H1 (cell line): Measurements from ENCODE around the gene NRTN. TPM values are rescaled to one million over a fixed set of nuclear protein-coding genes. Genes with fewer than 3 reads are reported as not detected.

Experiments used
- CTCF ChIA-PET: fragments of 300-600 bp; sonication (Branson Sonifier 250); formaldehyde crosslinking; loops from one replicate; lab custom pipeline; 2021; ENCODE audit not compliant: partially characterized antibody; lab: Charles Lee
- POLR2A ChIA-PET: fragments of 300-600 bp; sonication (Branson Sonifier 250); formaldehyde crosslinking; loops from one replicate; lab custom pipeline; 2021; ENCODE audit warnings: inconsistent platforms; ENCODE audit not compliant: partially characterized antibody; lab: Charles Lee
- DNase-seq, 2 experiments: peaks; one replicate each; pipeline versions ENCODE4 v3.0.0 to v3.0.0-alpha.2; 2010 to 2022; ENCODE audit warnings: low spot score in 2 of 2, low read depth in 1 of 2, mixed read lengths in 1 of 2
- FAIRE-seq: peaks from 2 replicates; lab custom pipeline; 2011; peaks lifted over from hg19 to GRCh38; lab: Jason Lieb, UNC
- H2AFZ ChIP-seq: 2 replicates; pipeline ENCODE4 v1.8.1; 2012; ENCODE audit warnings: low read length, inconsistent platforms
- H2AK5ac ChIP-seq: 2 replicates; pipeline ENCODE4 v1.6.1; 2013; ENCODE audit warnings: low read depth, low read length
- H2BK120ac ChIP-seq: replicated peaks from 2 replicates; pipeline ENCODE3; 2013; ENCODE audit warnings: low read depth, low read length, inconsistent platforms
- H2BK12ac ChIP-seq: 2 replicates; pipeline ENCODE4 v1.6.1; 2013; ENCODE audit warnings: low read depth, low read length
- H2BK15ac ChIP-seq: 2 replicates; pipeline ENCODE4 v1.6.1; 2013; ENCODE audit warnings: low read length
- H2BK20ac ChIP-seq: 2 replicates; pipeline ENCODE4 v1.6.1; 2013; ENCODE audit warnings: low read length
- H2BK5ac ChIP-seq: 2 replicates; pipeline ENCODE4 v1.6.1; 2013; ENCODE audit warnings: low read depth, low read length
- H3K14ac ChIP-seq: 2 replicates; pipeline ENCODE4 v1.6.1; 2013; ENCODE audit warnings: inconsistent platforms; ENCODE audit not compliant: insufficient read length
- H3K18ac ChIP-seq: 2 replicates; pipeline ENCODE4 v1.6.1; 2013; ENCODE audit warnings: low read length; ENCODE audit errors: extremely low read depth
- H3K23ac ChIP-seq: 2 replicates; pipeline ENCODE4 v1.6.1; 2013; ENCODE audit warnings: inconsistent platforms; ENCODE audit not compliant: insufficient read length
- H3K23me2 ChIP-seq: 2 replicates; pipeline ENCODE4 v1.6.1; 2013; ENCODE audit warnings: low read depth, low read length
- H3K27ac ChIP-seq: 2 replicates; pipeline ENCODE4 v1.6.1; 2011; ENCODE audit warnings: low read depth, low read length, inconsistent platforms
- H3K27me3 ChIP-seq, 4 experiments: replicated peaks in 1 of 4; 1 replicate in 1 of 4; 2 replicates in 3 of 4; pipeline versions ENCODE4 v1.6.1 to v1.8.1; 2011 to 2013; ENCODE audit warnings: low read length in 3 of 4, mild to moderate bottlenecking in 3 of 4, inconsistent platforms in 2 of 4, mixed read lengths in 2 of 4, moderate library complexity in 1 of 4; ENCODE audit not compliant: control insufficient read depth in 3 of 4, insufficient read depth in 3 of 4; ENCODE audit errors: extremely low read depth in 1 of 4
- H3K36me3 ChIP-seq, 4 experiments: 2 replicates each; pipeline versions ENCODE4 v1.6.1 to v1.8.1; 2011 to 2013; ENCODE audit warnings: mild to moderate bottlenecking in 4 of 4, low read length in 3 of 4, moderate library complexity in 2 of 4, control low read depth in 1 of 4, inconsistent platforms in 1 of 4; ENCODE audit not compliant: insufficient read depth in 4 of 4, control insufficient read depth in 2 of 4
- H3K4ac ChIP-seq: replicated peaks from 2 replicates; pipeline ENCODE3; 2013; ENCODE audit warnings: low read length, low read depth, mixed read lengths, inconsistent platforms; ENCODE audit not compliant: insufficient read length
- H3K4me1 ChIP-seq, 4 experiments: replicated peaks in 1 of 4; 1 replicate in 1 of 4; 2 replicates in 3 of 4; pipeline versions ENCODE4 v1.6.1 to v1.8.1; 2011 to 2013; ENCODE audit warnings: low read length in 3 of 4, inconsistent platforms in 2 of 4, mixed read lengths in 1 of 4; ENCODE audit not compliant: insufficient read depth in 4 of 4, control insufficient read depth in 3 of 4
- H3K4me2 ChIP-seq, 2 experiments: 2 replicates each; pipeline versions ENCODE4 v1.6.1 to v1.8.1; 2011 to 2013; ENCODE audit warnings: low read depth in 2 of 2, low read length in 2 of 2, control low read depth in 1 of 2, inconsistent platforms in 1 of 2, mild to moderate bottlenecking in 1 of 2; ENCODE audit not compliant: insufficient read depth in 1 of 2
- H3K4me3 ChIP-seq, 4 experiments: fragments of 200-600, 300-600 bp in 1 of 4; sonication (generic), shearing (Covaris generic), sonication (Bioruptor Twin) in 1 of 4; 2 replicates each; pipeline versions ENCODE4 v1.5.1 to v1.8.1; 2011 to 2016; ENCODE audit warnings: low read length in 4 of 4, low read depth in 3 of 4, control low read depth in 2 of 4, inconsistent platforms in 2 of 4, mild to moderate bottlenecking in 2 of 4, mixed read lengths in 1 of 4, moderate library complexity in 1 of 4; ENCODE audit not compliant: insufficient read depth in 2 of 4; ENCODE audit errors: extremely low read depth in 1 of 4
- H3K56ac ChIP-seq: replicated peaks from 2 replicates; pipeline ENCODE3; 2013; ENCODE audit warnings: low read depth, mild to moderate bottlenecking, mixed read lengths, low read length, inconsistent platforms; ENCODE audit not compliant: insufficient read length
- H3K79me1 ChIP-seq: 2 replicates; pipeline ENCODE4 v1.6.1; 2013; ENCODE audit warnings: low read depth, low read length, control low read depth
- H3K79me2 ChIP-seq, 2 experiments: 2 replicates each; pipeline versions ENCODE4 v1.6.1 to v1.8.1; 2012 to 2013; ENCODE audit warnings: low read length in 2 of 2, mild to moderate bottlenecking in 2 of 2, inconsistent platforms in 1 of 2; ENCODE audit not compliant: insufficient read depth in 2 of 2, control insufficient read depth in 1 of 2
- H3K9ac ChIP-seq, 4 experiments: replicated peaks in 1 of 4; 1 replicate in 1 of 4; 2 replicates in 3 of 4; pipeline versions ENCODE4 v1.6.1 to v1.8.1; 2011 to 2013; ENCODE audit warnings: low read depth in 3 of 4, low read length in 3 of 4, control low read depth in 2 of 4, mild to moderate bottlenecking in 2 of 4, moderate library complexity in 2 of 4, inconsistent platforms in 1 of 4; ENCODE audit errors: extremely low read depth in 1 of 4
- H3K9me3 ChIP-seq, 2 experiments: 2 replicates each; pipeline versions ENCODE4 v1.6.1 to v1.8.1; 2012 to 2013; ENCODE audit warnings: mild to moderate bottlenecking in 2 of 2, moderate library complexity in 2 of 2, control low read depth in 1 of 2, inconsistent platforms in 1 of 2, low read depth in 1 of 2, low read length in 1 of 2, mixed read lengths in 1 of 2; ENCODE audit not compliant: insufficient read depth in 2 of 2
- H4K20me1 ChIP-seq, 2 experiments: replicated peaks in 1 of 2; 2 replicates each; pipeline versions ENCODE3 to v1.8.1; 2011 to 2013; ENCODE audit warnings: inconsistent platforms in 2 of 2, low read length in 2 of 2, mild to moderate bottlenecking in 1 of 2; ENCODE audit not compliant: insufficient read depth in 2 of 2, control insufficient read depth in 1 of 2
- H4K5ac ChIP-seq: 2 replicates; pipeline ENCODE4 v1.6.1; 2013; ENCODE audit warnings: low read length, low read depth, mixed read lengths, inconsistent platforms; ENCODE audit not compliant: insufficient read length
- H4K8ac ChIP-seq: 2 replicates; pipeline ENCODE4 v1.8.0; 2013; ENCODE audit warnings: mild to moderate bottlenecking, moderate library complexity, low read length, inconsistent platforms; ENCODE audit not compliant: insufficient read depth; ENCODE audit errors: extremely low read depth
- H4K91ac ChIP-seq: replicated peaks from 2 replicates; pipeline ENCODE3; 2013; ENCODE audit warnings: low read length, mixed read lengths, inconsistent platforms; ENCODE audit not compliant: insufficient read length
- CREB1 ChIP-seq: IDR thresholded peaks from 2 replicates; pipeline ENCODE4 v1.6.1; 2012; ENCODE audit warnings: inconsistent platforms
- RNF2 ChIP-seq: fragments of 200-900, 300-1000 bp; sonication (generic); IDR thresholded peaks from 2 replicates; pipeline ENCODE4 v1.7.1; 2016; ENCODE audit warnings: borderline replicate concordance, low read depth, mild to moderate bottlenecking, antibody characterized with exemption, low read length; ENCODE audit not compliant: poor library complexity, severe bottlenecking; ENCODE audit errors: missing control alignments
- TCF12 ChIP-seq: IDR thresholded peaks from 2 replicates; pipeline ENCODE4 v1.6.1; 2011; ENCODE audit warnings: low read depth, mild to moderate bottlenecking, low read length
- WGBS, 2 experiments: shearing (Covaris generic) in 1 of 2; methylation state at CpG; one replicate each; pipeline versions ENCODE4 v1.1.6 to v1.1.7; 2013 to 2015; ENCODE audit warnings: low lambda C conversion rate in 2 of 2, mixed read lengths in 2 of 2, inconsistent platforms in 1 of 2, low coverage in 1 of 2, missing lambda C conversion rate in 1 of 2; ENCODE audit not compliant: insufficient replicate concordance in 2 of 2, insufficient coverage in 1 of 2, insufficient read length in 1 of 2; ENCODE audit errors: extremely low coverage in 1 of 2, missing lambda C conversion rate in 1 of 2; 5-methylcytosine and 5-hydroxymethylcytosine counted together
- polyA plus RNA-seq, 7 experiments: library from polyadenylated mRNA; depleted of rRNA in 3 of 7; stranded (reverse) in 5 of 7; unstranded in 2 of 7; fragments of >200 nt in 5 of 7; fragments of 200-250 nt in 2 of 7; gene quantifications; 1 replicate in 5 of 7; 2 replicates in 1 of 7; 4 replicates in 1 of 7; pipeline versions ENCODE4 v1.2.1 to v1.2.3, GENCODE V29; 2011 to 2013; ENCODE audit warnings: missing spikeins in 2 of 7, mixed read lengths in 2 of 7
- total RNA-seq: library from RNA; stranded (reverse); fragmentation: NEBNext Ultra II Directional; extraction: Animal tissue kit (Norgen Biotek cat#: 25700); gene quantifications from 2 replicates; pipeline ENCODE4 v1.2.1, GENCODE V29; 2021

Gene NRTN
- total and polyA plus RNA-seq, 2 of the 8 experiments (the other 6 are each of a cell fraction or from before 2014, with no cell fraction given): 3.9 to 5.3 TPM

DNA sequence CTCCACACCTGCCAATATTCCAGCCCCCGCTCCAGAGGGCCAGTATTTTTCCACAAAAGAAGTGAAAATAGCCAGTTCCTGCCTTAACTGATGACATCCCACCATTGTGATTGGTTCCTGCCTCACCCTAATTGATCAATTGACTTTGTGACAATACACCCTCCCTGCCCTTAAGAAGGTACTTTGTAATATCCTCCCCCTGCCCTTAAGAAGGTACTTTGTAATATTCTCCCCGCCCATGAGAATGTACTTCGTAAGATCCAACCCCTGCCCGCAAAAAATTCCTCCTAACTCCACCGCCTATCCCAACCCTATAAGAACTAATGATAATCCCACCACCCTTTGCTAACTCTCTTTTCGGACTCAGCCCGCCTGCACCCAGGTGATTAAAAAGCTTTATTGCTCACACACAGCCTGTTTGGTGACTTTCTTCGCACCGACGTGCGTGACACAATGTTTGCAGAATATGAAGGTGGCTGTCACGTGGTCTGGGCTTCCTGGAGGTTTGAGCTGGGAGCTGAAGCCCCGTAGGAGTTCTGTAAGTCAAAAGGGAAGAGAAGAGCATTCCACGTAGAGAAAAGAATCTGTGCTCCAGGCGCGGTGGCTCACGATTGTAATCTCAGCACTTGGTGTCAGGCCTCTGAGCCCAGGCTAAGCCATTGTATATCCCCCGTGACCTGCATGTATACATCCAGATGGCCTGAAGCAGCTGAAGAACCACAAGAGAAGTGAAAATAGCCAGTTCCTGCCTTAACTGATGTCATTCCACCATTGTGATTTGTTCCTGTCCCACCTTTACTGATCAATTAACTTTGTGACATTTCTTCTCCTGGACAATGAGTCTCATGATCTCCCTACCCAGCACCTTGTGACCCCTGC, 52.6 kb downstream of the NRTN start:
- TF ChIP-seq CREB1 (no peak), TCF12 (no peak), RNF2 (no peak)
- Histone ChIP-seq H4K20me1 (no peaks in the 10 kb centered on the region), H3K18ac (no peak overlapping the region), H2BK15ac (no peak overlapping the region), H3K27me3 (no peaks in the 10 kb centered on the region; a peak in 1 of 7 replicates), H3K4me3 (no peak overlapping the region), H4K8ac (no peak overlapping the region), H3K56ac (no peak overlapping the region), H2AK5ac (no peak overlapping the region), H4K91ac (no peak overlapping the region), H2BK12ac (no peak overlapping the region), H3K79me2 (no peaks in the 10 kb centered on the region), H2AFZ (no peak overlapping the region), H3K23ac (no peak overlapping the region), H2BK120ac (no peak overlapping the region), H3K79me1 (no peaks in the 10 kb centered on the region), H3K9me3 (no peaks in the 10 kb centered on the region), H3K4me1 (no peaks in the 10 kb centered on the region), H3K9ac (no peak overlapping the region), H4K5ac (no peak overlapping the region), H3K36me3 (no peaks in the 10 kb centered on the region), H3K4me2 (no peak overlapping the region), H3K4ac (no peak overlapping the region), H3K23me2 (no peaks in the 10 kb centered on the region), H2BK20ac (no peak overlapping the region), H3K14ac (no peak overlapping the region), H3K27ac (no peak overlapping the region), H2BK5ac (no peak overlapping the region)
- FAIRE-seq: no peak
- no peak for DNase-seq
- CTCF ChIA-PET: interaction anchor here (2.1 to 2.7 kb wide), 2 partner anchors 7 to 53 kb away, joined by 4 to 7 read pairs; partner anchors contain the start of gene NRTN
- POLR2A ChIA-PET: interaction anchor here (1.7 kb wide), 1 partner anchor 29 kb away, joined by 8 read pairs; no protein-coding TSS in a partner anchor
- WGBS, 2 experiments: 90% methylated on average over 18 of the region's 18 CpGs; no CpG with 5 or more reads in 1 of the 2 experiments
